GM18520 (cell line): ENCODE data around the gene DDX11.
"Not testable (repeated sequence)": the region's sequence is repeated elsewhere in the genome, so short reads cannot be mapped to it uniquely, and the experiment has no call there.

Experiments used
- ATAC-seq: cut with Tn5 transposase; IDR thresholded peaks from one replicate; pipeline ENCODE4 v1.9.1; 2021; ENCODE audit not compliant: unreplicated experiment

The DDX11 gene

GRCh38 chr12:31098363-31098762, 24.7 kb downstream of the DDX11 start:
- ATAC-seq: not testable (repeated sequence)

GRCh38 chr12:31098771-31099170, 25.1 kb downstream of the DDX11 start:
- not testable (repeated sequence) for ATAC-seq

- ATAC-seq: peak; percentile 38
Observed at GRCh38 chr12:31099434-31099833, 25.8 kb downstream of the DDX11 start.

GRCh38 chr12:31100503-31101208, 27.0 kb downstream of the DDX11 start:
- ATAC-seq: peak; percentile 68

- not testable (repeated sequence) for ATAC-seq
Observed at GRCh38 chr12:31102125-31102524, 28.5 kb downstream of the DDX11 start.

- not testable (repeated sequence) for ATAC-seq
Observed at GRCh38 chr12:31102596-31102995, 28.9 kb downstream of the DDX11 start.

GRCh38 chr12:31103561-31103975, 29.9 kb downstream of the DDX11 start:
- not testable (repeated sequence) for ATAC-seq

- not testable (repeated sequence) for ATAC-seq
Observed at GRCh38 chr12:31104220-31104619, 30.6 kb downstream of the DDX11 start.

- not testable (repeated sequence) for ATAC-seq
Observed at GRCh38 chr12:31104773-31105172, 31.1 kb downstream of the DDX11 start.

- no peak for ATAC-seq
Observed at GRCh38 chr12:31105668-31106067, 32.0 kb downstream of the DDX11 start.

GRCh38 chr12:31106101-31106803, 32.6 kb downstream of the DDX11 start:
- ATAC-seq: no peak

- ATAC-seq: not testable (repeated sequence)
Observed at GRCh38 chr12:31109773-31110172, 36.1 kb downstream of the DDX11 start.

- ATAC-seq: not testable (repeated sequence)
Observed at GRCh38 chr12:31110263-31110662, 36.6 kb downstream of the DDX11 start.

GRCh38 chr12:31115092-31115601, 41.5 kb downstream of the DDX11 start:
- not testable (repeated sequence) for ATAC-seq

- not testable (repeated sequence) for ATAC-seq
Observed at GRCh38 chr12:31116846-31117202, 43.2 kb downstream of the DDX11 start.

- peak; percentile 66 for ATAC-seq
Observed at GRCh38 chr12:31117203-31118011, 43.7 kb downstream of the DDX11 start.

- ATAC-seq: no peak
Observed at GRCh38 chr12:31118347-31119191, 44.9 kb downstream of the DDX11 start.

GRCh38 chr12:31119192-31119802, 45.6 kb downstream of the DDX11 start:
- no peak for ATAC-seq

GRCh38 chr12:31119803-31120211, 46.1 kb downstream of the DDX11 start:
- no peak for ATAC-seq
